Left lung (tissue), 10 donors: ENCODE results near the gene SULT6B1. TPM values are rescaled to one million over a fixed set of nuclear protein-coding genes. Genes with fewer than 3 reads are reported as not detected.
A peak's percentile ranks its signal among the peaks of the same experiment; 100 is the strongest.
"Not testable (repeated sequence)": the region's sequence is repeated elsewhere in the genome, so short reads cannot be mapped to it uniquely, and the experiment has no call there.

Experiments used
- ATAC-seq: fragments of 200-7000 bp; cut with Tn5 transposase; one replicate; pipeline ENCODE4 v1.9.1; 2020; ENCODE audit warnings: moderate library complexity
- DNase-seq, 4 donors: peaks; one replicate each; pipeline ENCODE4 v3.0.0-alpha.2; 2013 to 2020
- H3K27ac ChIP-seq, 2 donors: fragments of 200-600 bp; sonication (generic) in 1 of 2; one replicate each; pipeline versions ENCODE4 v1.5.0 to v1.8.0; 2020 to 2021
- H3K27me3 ChIP-seq, 2 donors: fragments of 200-600 bp; sonication (generic) in 1 of 2; one replicate each; pipeline versions ENCODE4 v1.5.0 to v1.8.0; 2020 to 2021
- H3K36me3 ChIP-seq, 2 donors: fragments of 200-600 bp; sonication (generic) in 1 of 2; one replicate each; pipeline versions ENCODE4 v1.5.0 to v1.8.0; 2020 to 2021
- H3K4me1 ChIP-seq, 2 donors: fragments of 200-600 bp; one replicate each; pipeline ENCODE4 v1.8.0; 2021
- H3K4me3 ChIP-seq, 2 donors: fragments of 200-600 bp; sonication (generic) in 1 of 2; one replicate each; pipeline versions ENCODE4 v1.5.0 to v1.8.0; 2020 to 2021; ENCODE audit warnings: mild to moderate bottlenecking in 1 of 2
- H3K9me3 ChIP-seq, 2 donors: fragments of 200-600 bp; sonication (generic) in 1 of 2; one replicate each; pipeline versions ENCODE4 v1.5.0 to v1.8.0; 2020 to 2021
- intact Hi-C, 2 donors: fragments of 100-400 bp; cut with DNase I; formaldehyde crosslinking; loops; one replicate each; pipeline versions ENCODE4 v1.11.2 to v1.14.2; 2022
- polyA plus RNA-seq, 6 donors: library from polyadenylated mRNA; unstranded; fragments of 120-200 nt; gene quantifications; one replicate each; pipeline ENCODE4 v1.2.1, GENCODE V29; 2013; ENCODE audit not compliant: insufficient read length in 6 of 6
- total RNA-seq, 2 donors: library from RNA; stranded (reverse); fragmentation: NEBNext Ultra II Directional; extraction: Animal tissue kit (Norgen Biotek cat#: 25700); gene quantifications; one replicate each; pipeline ENCODE4 v1.2.1, GENCODE V29; 2021
- TF ChIP-seq, protein P1 (sequence below), 2 donors: fragments of 200-600 bp; sonication (generic) in 1 of 2; IDR thresholded peaks; one replicate each; pipeline versions ENCODE4 v1.5.0 to v1.8.0; 2021; ENCODE audit warnings: antibody characterized with exemption in 2 of 2
- donor health status: DM: no; HTN: yes; CAD: no.
- donor health status: DM: no; HTN: no; CAD: no.

The SULT6B1 gene
- total and polyA plus RNA-seq, 8 donors, result 1.5 TPM; not detected in 7

DNA sequence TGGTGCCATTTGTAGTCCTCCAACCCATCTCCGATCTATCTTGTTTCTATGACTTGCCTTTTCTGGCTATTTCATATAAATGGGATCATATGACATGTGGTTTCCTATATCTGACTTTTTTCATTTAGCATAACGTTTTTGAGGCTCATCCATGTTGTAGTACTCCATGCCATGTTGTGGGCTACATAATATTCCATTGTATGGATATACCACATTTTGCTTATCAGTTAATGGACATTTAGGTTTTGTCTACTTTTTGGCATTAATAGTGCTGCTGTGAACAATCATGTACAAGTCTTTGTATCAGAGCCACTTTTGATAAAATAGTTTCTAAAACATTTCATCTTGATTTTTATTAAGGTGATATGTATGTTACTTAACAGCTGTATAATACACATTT is 15.2 kb upstream of the SULT6B1 start:
- ATAC-seq (no peak), DNase-seq (no peak)
- TF ChIP-seq, protein P1, sequence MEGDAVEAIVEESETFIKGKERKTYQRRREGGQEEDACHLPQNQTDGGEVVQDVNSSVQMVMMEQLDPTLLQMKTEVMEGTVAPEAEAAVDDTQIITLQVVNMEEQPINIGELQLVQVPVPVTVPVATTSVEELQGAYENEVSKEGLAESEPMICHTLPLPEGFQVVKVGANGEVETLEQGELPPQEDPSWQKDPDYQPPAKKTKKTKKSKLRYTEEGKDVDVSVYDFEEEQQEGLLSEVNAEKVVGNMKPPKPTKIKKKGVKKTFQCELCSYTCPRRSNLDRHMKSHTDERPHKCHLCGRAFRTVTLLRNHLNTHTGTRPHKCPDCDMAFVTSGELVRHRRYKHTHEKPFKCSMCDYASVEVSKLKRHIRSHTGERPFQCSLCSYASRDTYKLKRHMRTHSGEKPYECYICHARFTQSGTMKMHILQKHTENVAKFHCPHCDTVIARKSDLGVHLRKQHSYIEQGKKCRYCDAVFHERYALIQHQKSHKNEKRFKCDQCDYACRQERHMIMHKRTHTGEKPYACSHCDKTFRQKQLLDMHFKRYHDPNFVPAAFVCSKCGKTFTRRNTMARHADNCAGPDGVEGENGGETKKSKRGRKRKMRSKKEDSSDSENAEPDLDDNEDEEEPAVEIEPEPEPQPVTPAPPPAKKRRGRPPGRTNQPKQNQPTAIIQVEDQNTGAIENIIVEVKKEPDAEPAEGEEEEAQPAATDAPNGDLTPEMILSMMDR (IDR thresholded peaks at IDR 0.05), result no peak
- peaks cover 0 to 2% of the 10 kb centered on the region in 2 donors for H3K4me1 ChIP-seq
- H3K9me3 ChIP-seq, result peaks cover 0 to 6% of the 10 kb centered on the region in 2 donors
- no peak overlapping the region for H3K4me3 ChIP-seq
- H3K27me3 ChIP-seq, result no peaks in the 10 kb centered on the region
- H3K36me3 ChIP-seq, result peaks cover 4 to 83% of the 10 kb centered on the region in 2 donors
- intact Hi-C loops, result no loop called here
- H3K27ac ChIP-seq, result no peak overlapping the region

DNA sequence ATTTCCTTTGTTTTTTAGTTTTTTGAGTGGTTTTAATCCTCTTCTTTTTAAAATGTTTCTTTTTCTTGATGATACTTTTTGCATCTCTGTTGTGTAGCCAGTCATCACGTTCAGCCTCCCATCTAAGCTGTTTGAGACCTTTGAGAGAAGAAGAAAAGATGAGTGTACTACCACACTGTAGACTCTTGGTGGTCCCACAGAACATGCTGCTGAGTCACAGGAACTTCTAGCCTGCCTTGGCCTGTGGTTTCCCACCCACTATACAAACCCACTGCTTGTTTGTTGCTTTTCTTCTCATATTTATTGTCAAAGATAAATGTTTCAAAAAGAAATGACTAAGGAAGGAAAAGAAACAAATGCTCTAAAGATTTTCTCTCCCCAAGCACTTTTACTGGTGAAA is 13.3 kb upstream of the SULT6B1 start:
- H3K27me3 ChIP-seq, result no peaks in the 10 kb centered on the region
- ATAC-seq, result no peak
- H3K9me3 ChIP-seq, result no peaks in the 10 kb centered on the region
- peaks cover 4 to 66% of the 10 kb centered on the region in 2 donors for H3K36me3 ChIP-seq
- no peak overlapping the region for H3K27ac ChIP-seq
- H3K4me3 ChIP-seq, result no peak overlapping the region
- TF ChIP-seq, protein P1 (IDR thresholded peaks at IDR 0.05), result no peak
- peaks cover 7 to 17% of the 10 kb centered on the region in 2 donors for H3K4me1 ChIP-seq
- intact Hi-C loops, result no loop called here
- DNase-seq, result no peak

DNA sequence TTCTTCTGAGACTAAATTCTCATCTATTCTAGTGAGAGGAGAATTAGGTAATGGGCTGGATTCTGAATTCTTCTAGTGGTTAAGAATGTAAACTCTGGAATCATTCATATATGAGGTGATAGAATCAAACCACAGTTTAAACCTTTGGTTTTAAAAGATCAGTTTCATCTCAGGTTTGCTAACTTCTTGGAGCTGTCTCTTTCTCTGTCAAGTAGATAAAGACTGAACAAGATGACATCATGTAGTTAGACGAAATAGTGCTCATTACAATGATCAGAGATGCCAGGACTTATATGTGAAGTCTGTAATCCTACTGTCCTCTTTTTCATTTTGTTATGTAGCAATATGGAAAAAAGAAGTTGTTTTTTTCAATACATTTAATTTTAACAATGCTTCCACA is 12.7 kb upstream of the SULT6B1 start:
- Histone ChIP-seq H3K36me3 (peaks cover 4 to 60% of the 10 kb centered on the region in 2 donors), H3K27me3 (no peaks in the 10 kb centered on the region), H3K4me3 (no peak overlapping the region), H3K4me1 (peaks cover 7 to 17% of the 10 kb centered on the region in 2 donors), H3K9me3 (no peaks in the 10 kb centered on the region), H3K27ac (no peak overlapping the region)
- ATAC-seq (no peak), DNase-seq (no peak)
- TF ChIP-seq, protein P1 (IDR thresholded peaks at IDR 0.05), result no peak
- intact Hi-C loops, result no loop called here

DNA sequence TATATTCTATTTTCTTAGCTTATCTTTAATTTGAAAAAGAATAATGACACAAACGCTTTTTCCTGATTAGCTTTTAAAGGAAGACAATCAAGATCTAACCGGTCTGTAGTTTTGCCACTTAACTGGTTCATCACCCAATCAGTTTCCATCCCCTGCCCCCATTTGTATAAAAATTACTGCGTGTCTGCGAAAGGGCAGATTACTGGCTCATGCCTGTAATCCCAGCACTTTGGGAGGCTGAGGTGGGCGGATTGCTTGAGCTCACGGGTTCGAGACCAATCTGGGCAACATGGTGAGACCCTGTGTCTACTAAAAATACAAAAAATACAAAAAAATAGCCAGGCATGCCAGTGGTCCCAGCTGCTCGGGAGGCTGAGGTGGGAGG is 10.2 kb upstream of the SULT6B1 start:
- H3K27me3 ChIP-seq, result no peaks in the 10 kb centered on the region

DNA sequence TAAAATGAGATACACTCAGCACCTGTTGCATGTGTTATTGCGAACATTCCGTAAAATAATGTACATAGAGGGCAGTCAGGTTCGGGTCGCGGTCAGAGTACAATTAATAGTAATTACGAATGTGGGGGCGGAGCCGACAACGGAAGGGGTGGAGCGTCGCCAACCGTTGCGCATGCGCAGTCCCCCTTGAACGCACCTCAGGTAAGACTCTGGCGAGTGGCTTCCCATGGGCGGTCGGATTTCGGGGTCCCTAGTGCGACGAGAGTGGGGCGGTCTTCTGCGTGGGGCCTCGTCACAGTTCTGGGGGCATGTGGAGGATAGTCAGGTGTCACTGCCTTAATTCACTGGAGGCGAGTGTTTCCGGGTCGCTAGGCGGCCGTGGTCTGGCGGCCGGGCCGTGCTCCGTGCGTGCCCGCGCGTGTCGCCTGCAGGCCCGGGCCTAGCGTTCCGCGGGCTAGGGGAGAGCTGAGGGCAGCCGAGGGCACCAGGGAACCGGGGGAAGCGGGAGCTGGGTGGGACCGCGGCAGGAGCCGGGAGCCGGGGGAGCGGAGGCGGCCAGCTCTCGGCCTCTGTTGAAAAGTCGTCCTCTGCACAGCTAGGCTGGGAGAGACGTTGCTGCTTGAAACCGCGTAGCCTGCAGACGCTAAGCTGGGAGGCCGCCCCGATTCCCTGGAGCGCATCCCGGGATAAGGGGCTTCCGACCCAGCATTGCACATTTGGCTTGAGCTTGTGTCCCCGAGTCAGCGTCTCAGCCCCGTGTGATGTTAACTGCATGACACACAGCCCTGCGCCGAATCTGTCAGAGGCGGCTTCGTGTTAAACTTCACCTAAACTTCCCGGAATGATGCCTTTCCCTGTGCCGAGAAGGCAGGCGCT is 8.1 kb upstream of the SULT6B1 start, which contains the start of gene CEBPZOS:
TSS of gene CEBPZOS (plus strand) at position 177 of the 876 bp plus-strand sequence. CDS start 3,209 bp downstream, outside the sequence.
- DNase-seq, result peak; percentile 80 to 93 (median 88)
- peak within 1 kb of the TSS; percentile 88 to 91 for H3K27ac ChIP-seq
- intact Hi-C loops, result no loop called here

More for the DNA sequence above, 10.2 kb upstream of the SULT6B1 start:
- Histone ChIP-seq H3K9me3 (no peaks in the 10 kb centered on the region), H3K27ac (no peak overlapping the region), H3K36me3 (peaks cover 0 to 36% of the 10 kb centered on the region in 2 donors), H3K4me1 (peaks cover 7 to 21% of the 10 kb centered on the region in 2 donors), H3K4me3 (no peak overlapping the region)
- no peak for ATAC-seq
- TF ChIP-seq, protein P1 (IDR thresholded peaks at IDR 0.05), result no peak
- intact Hi-C loops, result no loop called here
- no peak for DNase-seq

DNA sequence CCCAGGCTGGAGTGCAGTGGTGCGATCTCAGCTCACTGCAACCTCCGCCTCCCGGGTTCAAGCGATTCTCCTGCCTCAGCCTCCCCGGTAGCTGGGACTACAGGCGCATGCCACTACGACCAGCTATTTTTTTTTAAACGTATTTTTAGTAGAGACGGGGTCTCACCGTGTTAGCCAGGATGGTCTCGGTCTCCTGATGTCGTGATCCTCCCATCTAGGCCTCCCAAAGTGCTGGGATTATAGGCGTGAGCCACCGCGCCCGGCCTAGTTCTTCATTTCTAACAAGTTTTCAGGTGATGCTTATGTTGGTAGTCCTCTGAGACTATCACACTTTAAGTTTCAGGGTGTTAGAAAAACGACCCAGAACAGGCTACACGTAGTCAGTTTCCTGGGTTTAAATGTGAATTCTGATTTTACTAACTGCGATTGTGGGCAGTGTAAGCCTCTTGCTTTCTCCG is 7.4 kb upstream of the SULT6B1 start:
- Histone ChIP-seq H3K27ac (peak overlapping the region; percentile 88 to 91), H3K4me3 (peak overlapping the region; percentile 74 to 84), H3K4me1 (peaks cover 7 to 24% of the 10 kb centered on the region in 2 donors)
- intact Hi-C loops, ATAC-seq, H3K27me3 ChIP-seq, H3K9me3 ChIP-seq, H3K36me3 ChIP-seq, DNase-seq: not testable (repeated sequence)

More for the DNA sequence above, 8.1 kb upstream of the SULT6B1 start, which contains the start of gene CEBPZOS:
- TF ChIP-seq, protein P1 (IDR thresholded peaks at IDR 0.05), result no peak
- H3K4me1 ChIP-seq, result peaks cover 7 to 21% of the 10 kb centered on the region in 2 donors
- peak within 1 kb of the TSS; percentile 74 to 84 for H3K4me3 ChIP-seq
- ATAC-seq, result peak; percentile 93
- peaks cover 0 to 16% of the 10 kb centered on the region in 2 donors for H3K36me3 ChIP-seq
- no peaks in the 10 kb centered on the region for H3K9me3 ChIP-seq
- no peaks in the 10 kb centered on the region for H3K27me3 ChIP-seq
